Measurements from ENCODE around the gene JKAMP. TPM values are rescaled to one million over a fixed set of nuclear protein-coding genes. Genes with fewer than 3 reads are reported as not detected.

The JKAMP gene
- total RNA-seq, 1 donor, result 77.4 TPM

DNA sequence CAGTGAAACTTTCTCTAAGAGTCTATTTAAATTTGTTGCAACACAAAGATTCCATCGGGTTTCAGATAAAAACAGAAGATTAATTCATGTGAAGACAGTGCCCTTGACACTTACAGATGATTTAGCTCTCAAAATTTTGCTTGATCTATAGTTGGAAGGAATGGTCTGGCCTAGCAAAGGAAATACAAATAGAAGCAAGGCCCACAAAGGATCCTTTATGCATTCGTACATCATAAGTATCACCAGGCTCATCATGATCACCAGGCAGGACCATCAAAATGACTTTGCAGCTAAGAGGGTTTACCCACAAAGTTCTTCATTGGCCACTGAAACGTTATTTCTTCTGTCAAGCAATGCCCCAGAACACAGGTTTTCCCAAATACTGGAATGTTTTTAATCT lies 24.8 kb downstream of the JKAMP start:
- no peak overlapping the region for H3K4me2 ChIP-seq (ENCODE audit: insufficient read depth, low read length)
- H3K36me3 ChIP-seq (ENCODE audit: insufficient read depth, low read length), result peaks cover 6% of the 10 kb centered on the region
- no peaks in the 10 kb centered on the region for H3K4me1 ChIP-seq (ENCODE audit: insufficient read depth, low read length)
- H3K27me3 ChIP-seq (ENCODE audit: insufficient read depth, low read length), result no peaks in the 10 kb centered on the region
- H4K20me1 ChIP-seq (ENCODE audit: insufficient read depth, low read length), result peaks cover 3% of the 10 kb centered on the region
- H3K9me3 ChIP-seq (ENCODE audit: low read depth, low read length), result no peaks in the 10 kb centered on the region
- TF ChIP-seq, protein P1, sequence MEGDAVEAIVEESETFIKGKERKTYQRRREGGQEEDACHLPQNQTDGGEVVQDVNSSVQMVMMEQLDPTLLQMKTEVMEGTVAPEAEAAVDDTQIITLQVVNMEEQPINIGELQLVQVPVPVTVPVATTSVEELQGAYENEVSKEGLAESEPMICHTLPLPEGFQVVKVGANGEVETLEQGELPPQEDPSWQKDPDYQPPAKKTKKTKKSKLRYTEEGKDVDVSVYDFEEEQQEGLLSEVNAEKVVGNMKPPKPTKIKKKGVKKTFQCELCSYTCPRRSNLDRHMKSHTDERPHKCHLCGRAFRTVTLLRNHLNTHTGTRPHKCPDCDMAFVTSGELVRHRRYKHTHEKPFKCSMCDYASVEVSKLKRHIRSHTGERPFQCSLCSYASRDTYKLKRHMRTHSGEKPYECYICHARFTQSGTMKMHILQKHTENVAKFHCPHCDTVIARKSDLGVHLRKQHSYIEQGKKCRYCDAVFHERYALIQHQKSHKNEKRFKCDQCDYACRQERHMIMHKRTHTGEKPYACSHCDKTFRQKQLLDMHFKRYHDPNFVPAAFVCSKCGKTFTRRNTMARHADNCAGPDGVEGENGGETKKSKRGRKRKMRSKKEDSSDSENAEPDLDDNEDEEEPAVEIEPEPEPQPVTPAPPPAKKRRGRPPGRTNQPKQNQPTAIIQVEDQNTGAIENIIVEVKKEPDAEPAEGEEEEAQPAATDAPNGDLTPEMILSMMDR (IDR thresholded peaks at IDR 0.05; ENCODE audit: extremely low read depth, low read depth, low read length), result no peak
- H2AFZ ChIP-seq (ENCODE audit: low read length), result no peak overlapping the region
- H3K27ac ChIP-seq (ENCODE audit: low read depth, low read length), result no peak overlapping the region
- DNase-seq (ENCODE audit: insufficient read length, low spot score, missing footprints), result no peak
- H3K79me2 ChIP-seq (ENCODE audit: insufficient read depth, low read length), result no peaks in the 10 kb centered on the region
- H3K4me3 ChIP-seq (ENCODE audit: insufficient read depth, low read length), result no peak overlapping the region

DNA sequence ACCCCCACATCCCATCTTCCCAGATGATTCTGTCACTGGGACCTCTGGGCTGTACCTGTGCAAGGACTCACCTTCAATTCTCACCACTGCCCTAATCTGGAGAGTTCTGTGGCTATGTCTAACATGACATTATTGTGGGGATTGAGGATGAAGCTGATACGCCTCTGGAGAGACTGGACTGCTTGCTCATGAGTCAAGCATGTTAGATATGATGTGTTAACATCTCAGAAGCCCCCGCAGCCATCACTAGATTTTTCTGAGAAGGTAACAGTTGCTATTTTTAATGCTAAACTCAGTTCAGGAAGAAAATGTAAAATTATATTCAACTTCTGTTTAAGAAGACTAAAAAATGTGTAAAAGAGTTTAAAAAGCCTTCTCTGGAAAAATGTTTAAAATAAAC lies 25.7 kb downstream of the JKAMP start:
- TF ChIP-seq, protein P1 (IDR thresholded peaks at IDR 0.05; ENCODE audit: extremely low read depth, low read depth, low read length), result no peak
- H3K9me3 ChIP-seq (ENCODE audit: low read depth, low read length), result no peaks in the 10 kb centered on the region
- no peak for DNase-seq (ENCODE audit: insufficient read length, low spot score, missing footprints)
- H3K4me3 ChIP-seq (ENCODE audit: insufficient read depth, low read length), result no peak overlapping the region
- H3K27me3 ChIP-seq (ENCODE audit: insufficient read depth, low read length), result no peaks in the 10 kb centered on the region
- H3K4me2 ChIP-seq (ENCODE audit: insufficient read depth, low read length), result no peak overlapping the region
- H3K27ac ChIP-seq (ENCODE audit: low read depth, low read length), result no peak overlapping the region
- peaks cover 3% of the 10 kb centered on the region for H4K20me1 ChIP-seq (ENCODE audit: insufficient read depth, low read length)
- no peaks in the 10 kb centered on the region for H3K36me3 ChIP-seq (ENCODE audit: insufficient read depth, low read length)
- no peaks in the 10 kb centered on the region for H3K4me1 ChIP-seq (ENCODE audit: insufficient read depth, low read length)
- no peak overlapping the region for H2AFZ ChIP-seq (ENCODE audit: low read length)
- no peaks in the 10 kb centered on the region for H3K79me2 ChIP-seq (ENCODE audit: insufficient read depth, low read length)

DNA sequence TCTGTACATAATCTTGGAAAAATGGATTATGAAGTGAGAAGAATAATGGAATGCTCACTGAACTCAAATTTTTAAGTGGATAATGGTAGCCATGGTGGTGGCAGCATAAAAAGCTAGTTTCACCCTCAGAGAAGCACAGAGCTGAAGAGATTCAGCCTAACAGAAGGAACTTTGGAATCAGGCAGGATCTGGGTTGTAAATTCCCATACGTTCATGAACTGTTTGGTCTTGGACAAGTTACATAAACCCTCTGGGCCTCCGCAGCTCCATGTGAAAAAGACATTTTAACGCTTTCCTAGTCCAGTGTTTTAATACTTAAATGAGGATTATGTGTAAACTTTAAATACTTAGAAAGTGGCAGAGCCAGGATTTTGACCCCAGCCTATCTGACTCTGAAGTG lies 26.6 kb downstream of the JKAMP start:
- H3K79me2 ChIP-seq (ENCODE audit: insufficient read depth, low read length), result no peaks in the 10 kb centered on the region
- H3K27ac ChIP-seq (ENCODE audit: low read depth, low read length), result no peak overlapping the region
- H3K4me1 ChIP-seq (ENCODE audit: insufficient read depth, low read length), result no peaks in the 10 kb centered on the region
- no peaks in the 10 kb centered on the region for H3K9me3 ChIP-seq (ENCODE audit: low read depth, low read length)
- H4K20me1 ChIP-seq (ENCODE audit: insufficient read depth, low read length), result peaks cover 3% of the 10 kb centered on the region
- H3K4me2 ChIP-seq (ENCODE audit: insufficient read depth, low read length), result no peak overlapping the region
- no peak overlapping the region for H2AFZ ChIP-seq (ENCODE audit: low read length)
- no peaks in the 10 kb centered on the region for H3K27me3 ChIP-seq (ENCODE audit: insufficient read depth, low read length)
- H3K36me3 ChIP-seq (ENCODE audit: insufficient read depth, low read length), result no peaks in the 10 kb centered on the region
- TF ChIP-seq, protein P1 (IDR thresholded peaks at IDR 0.05; ENCODE audit: extremely low read depth, low read depth, low read length), result no peak
- DNase-seq (ENCODE audit: insufficient read length, low spot score, missing footprints), result no peak
- no peak overlapping the region for H3K4me3 ChIP-seq (ENCODE audit: insufficient read depth, low read length)

DNA sequence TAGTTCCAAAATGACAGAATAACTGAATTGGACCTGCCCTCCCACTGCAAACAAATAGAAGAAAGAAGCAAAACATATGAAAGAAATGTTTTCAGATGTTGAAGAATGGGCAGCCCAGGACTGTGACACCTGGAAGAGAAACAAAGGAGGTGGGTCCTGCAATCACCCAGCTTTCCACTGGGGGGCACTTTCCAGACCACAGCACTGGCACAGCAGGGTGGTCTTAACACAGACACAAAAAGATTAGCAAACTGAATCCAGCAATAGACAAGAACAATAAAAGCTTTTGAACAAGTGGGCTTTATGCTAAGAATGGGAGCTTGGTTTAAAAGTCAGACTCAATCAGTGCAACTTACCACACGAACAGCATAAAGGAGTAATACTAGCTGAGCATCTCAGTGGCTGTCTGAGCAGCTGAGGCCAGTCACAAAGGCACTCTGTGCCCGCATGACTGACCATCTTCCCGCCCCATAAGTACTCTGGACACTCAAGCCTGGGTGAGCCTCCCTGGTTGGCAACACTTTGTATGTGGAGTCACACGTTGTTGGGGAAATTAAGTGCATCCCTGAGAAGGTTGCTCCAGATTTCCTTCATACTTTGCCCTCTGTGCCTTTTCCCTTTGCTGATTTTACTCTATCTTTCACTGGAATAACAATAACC lies 27.7 kb downstream of the JKAMP start:
- no peak for DNase-seq (ENCODE audit: insufficient read length, low spot score, missing footprints)
- Histone ChIP-seq H3K4me2 (ENCODE audit: insufficient read depth, low read length) (no peak overlapping the region), H3K4me3 (ENCODE audit: insufficient read depth, low read length) (no peak overlapping the region)

More for the DNA sequence above, 27.7 kb downstream of the JKAMP start:
- Histone ChIP-seq H3K36me3 (ENCODE audit: insufficient read depth, low read length) (no peaks in the 10 kb centered on the region), H2AFZ (ENCODE audit: low read length) (no peak overlapping the region), H3K9me3 (ENCODE audit: low read depth, low read length) (no peaks in the 10 kb centered on the region), H4K20me1 (ENCODE audit: insufficient read depth, low read length) (peaks cover 3% of the 10 kb centered on the region), H3K4me1 (ENCODE audit: insufficient read depth, low read length) (no peaks in the 10 kb centered on the region), H3K27me3 (ENCODE audit: insufficient read depth, low read length) (no peaks in the 10 kb centered on the region), H3K27ac (ENCODE audit: low read depth, low read length) (no peak overlapping the region), H3K79me2 (ENCODE audit: insufficient read depth, low read length) (no peaks in the 10 kb centered on the region)
- TF ChIP-seq, protein P1 (IDR thresholded peaks at IDR 0.05; ENCODE audit: extremely low read depth, low read depth, low read length), result peak; percentile 58
